ENCODE measurements around the gene GARIN5B. TPM values are rescaled to one million over a fixed set of nuclear protein-coding genes. Genes with fewer than 3 reads are reported as not detected.

GARIN5B gene
- total and polyA plus RNA-seq, 2 of the 8 experiments (the other 6 are each of a cell fraction or from before 2014, with no cell fraction given), result 0.03 TPM; not detected in 1

DNA sequence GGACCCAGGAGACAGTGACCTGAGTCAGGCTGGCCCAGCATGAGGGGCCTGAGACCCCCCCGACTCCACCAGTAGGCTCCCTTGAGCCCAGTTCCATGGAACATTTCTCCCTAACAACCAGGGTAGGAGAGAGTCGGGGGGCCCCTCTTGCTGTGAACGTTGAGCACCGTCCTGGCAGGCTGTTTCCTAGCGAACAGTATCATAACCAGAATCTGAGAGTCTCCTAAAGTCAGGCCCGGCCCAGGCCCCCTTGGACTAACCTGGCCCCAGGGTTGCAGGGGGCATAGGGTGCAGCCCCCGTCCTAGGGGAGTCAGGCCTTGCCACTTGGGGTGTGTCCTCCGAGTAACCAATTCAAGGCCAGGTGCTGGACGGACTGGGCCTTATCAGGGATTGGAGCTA lies 51.7 kb downstream of the GARIN5B start:
- H2BK15ac ChIP-seq (ENCODE audit: low read length), result no peak overlapping the region
- H3K14ac ChIP-seq (ENCODE audit: insufficient read length), result no peak overlapping the region

More for the DNA sequence above, 51.7 kb downstream of the GARIN5B start:
- no peak overlapping the region for H2AK5ac ChIP-seq (ENCODE audit: low read depth, low read length)
- CTCF ChIA-PET (ENCODE audit: partially characterized antibody), result interaction anchor here (0.6 to 5.1 kb wide), 6 partner anchors 9 to 51 kb away, joined by 3 to 33 read pairs (median 4); no protein-coding TSS in a partner anchor
- no peak overlapping the region for H4K5ac ChIP-seq (ENCODE audit: insufficient read length, low read depth, low read length)
- WGBS, 2 experiments (ENCODE audit: extremely low coverage in 1 of 2, insufficient coverage in 1 of 2, insufficient read length in 1 of 2, insufficient replicate concordance in 2 of 2, low coverage in 1 of 2, low lambda C conversion rate in 2 of 2, missing lambda C conversion rate in 1 of 2), result 96% methylated on average over 9 of the region's 9 CpGs; no CpG with 5 or more reads in 1 of the 2 experiments
- no peak overlapping the region for H4K91ac ChIP-seq (replicated peaks; ENCODE audit: insufficient read length, low read length)
- H3K27me3 ChIP-seq (replicated peaks in 1 of 4; ENCODE audit: control insufficient read depth in 3 of 4, extremely low read depth in 1 of 4, insufficient read depth in 3 of 4, low read length in 3 of 4), result no peaks in the 10 kb centered on the region
- H2AFZ ChIP-seq (ENCODE audit: low read length), result no peak overlapping the region
- no peaks in the 10 kb centered on the region for H4K20me1 ChIP-seq (replicated peaks in 1 of 2; ENCODE audit: control insufficient read depth in 1 of 2, insufficient read depth in 2 of 2, low read length in 2 of 2)
- no peak overlapping the region for H3K4me3 ChIP-seq (ENCODE audit: extremely low read depth in 1 of 4, insufficient read depth in 2 of 4, low read depth in 3 of 4, low read length in 4 of 4)
- H3K18ac ChIP-seq (ENCODE audit: extremely low read depth, low read length), result no peak overlapping the region
- H2BK120ac ChIP-seq (replicated peaks; ENCODE audit: low read depth, low read length), result no peak overlapping the region
- H3K23ac ChIP-seq (ENCODE audit: insufficient read length), result no peak overlapping the region
- POLR2A ChIA-PET (ENCODE audit: partially characterized antibody), result interaction anchor here (0.6 to 4.4 kb wide), 9 partner anchors 9 to 157 kb away, joined by 3 to 32 read pairs (median 5); partner anchors contain the start of genes RPL28 and TMEM238
- TF ChIP-seq POLR2AphosphoS5 (IDR thresholded peaks at IDR 0.05; ENCODE audit: low read depth, low read length), result 0 out of 2 replicates have a peak, but pooled peaks have one; percentile 51
- no peak for TF ChIP-seq CREB1 (IDR thresholded peaks at IDR 0.05)
- TF ChIP-seq EGR1 (IDR thresholded peaks at IDR 0.05; ENCODE audit: borderline replicate concordance, low read depth, low read length), result no peak
- TF ChIP-seq JUN (IDR thresholded peaks at IDR 0.05; ENCODE audit: low read depth, low read length), result no peak
- TF ChIP-seq NRF1 (IDR thresholded peaks at IDR 0.05; ENCODE audit: low read depth, low read length), result no peak
- no peak for TF ChIP-seq KDM4A (IDR thresholded peaks at IDR 0.05; ENCODE audit: low read depth, low read length, severe bottlenecking)
- TF ChIP-seq CBX5 (IDR thresholded peaks at IDR 0.05; ENCODE audit: low read depth, low read length), result no peak
- DNase-seq (ENCODE audit: low read depth in 1 of 2, low spot score in 2 of 2) (no peak), FAIRE-seq (no peak)
- no peak overlapping the region for H2BK12ac ChIP-seq (ENCODE audit: low read depth, low read length)
- H3K9me3 ChIP-seq (ENCODE audit: insufficient read depth in 2 of 2, low read depth in 1 of 2, low read length in 1 of 2), result no peaks in the 10 kb centered on the region
- no peak overlapping the region for H2BK5ac ChIP-seq (ENCODE audit: low read depth, low read length)
- H3K4me1 ChIP-seq (replicated peaks in 1 of 4; ENCODE audit: control insufficient read depth in 3 of 4, insufficient read depth in 4 of 4, low read length in 3 of 4), result no peaks in the 10 kb centered on the region
- H3K79me2 ChIP-seq (ENCODE audit: control insufficient read depth in 1 of 2, insufficient read depth in 2 of 2, low read length in 2 of 2), result no peaks in the 10 kb centered on the region
- H3K23me2 ChIP-seq (ENCODE audit: low read depth, low read length), result no peaks in the 10 kb centered on the region
- no peak overlapping the region for H3K27ac ChIP-seq (ENCODE audit: low read depth, low read length)
- H3K4ac ChIP-seq (replicated peaks; ENCODE audit: insufficient read length, low read depth, low read length), result no peak overlapping the region
- H3K36me3 ChIP-seq (ENCODE audit: control insufficient read depth in 2 of 4, insufficient read depth in 4 of 4, low read length in 3 of 4), result peaks cover 13 to 26% (median 22%) of the 10 kb centered on the region in 4 experiments
- H2BK20ac ChIP-seq (ENCODE audit: low read length), result no peak overlapping the region
- no peak overlapping the region for H3K4me2 ChIP-seq (ENCODE audit: insufficient read depth in 1 of 2, low read depth in 2 of 2, low read length in 2 of 2)
- H3K9ac ChIP-seq (replicated peaks in 1 of 4; ENCODE audit: extremely low read depth in 1 of 4, low read depth in 3 of 4, low read length in 3 of 4), result no peak overlapping the region
- H3K79me1 ChIP-seq (ENCODE audit: low read depth, low read length), result no peaks in the 10 kb centered on the region
- H3K56ac ChIP-seq (replicated peaks; ENCODE audit: insufficient read length, low read depth, low read length), result no peak overlapping the region
- H4K8ac ChIP-seq (ENCODE audit: extremely low read depth, insufficient read depth, low read length), result no peak overlapping the region

All from H1 (cell line).